Peyer's patch (tissue), 4 donors: ENCODE results near the gene PATE1.

Experiments used
- POLR2A ChIP-seq, 2 donors: fragments of 450-650 bp; IDR thresholded peaks; one replicate each; pipeline ENCODE4 v1.5.1; 2017; ENCODE audit warnings: antibody characterized with exemption in 2 of 2, mild to moderate bottlenecking in 2 of 2, moderate library complexity in 2 of 2
- TF ChIP-seq, protein P1 (sequence below), 6 experiments: fragments of 450-650 bp in 4 of 6; fragments of 200-600 bp in 2 of 6; sonication (generic) in 1 of 6; IDR thresholded peaks; one replicate each; pipeline ENCODE4 v1.5.1; 2017 to 2019; ENCODE audit warnings: antibody characterized with exemption in 6 of 6, mild to moderate bottlenecking in 3 of 6, moderate library complexity in 1 of 6

DNA sequence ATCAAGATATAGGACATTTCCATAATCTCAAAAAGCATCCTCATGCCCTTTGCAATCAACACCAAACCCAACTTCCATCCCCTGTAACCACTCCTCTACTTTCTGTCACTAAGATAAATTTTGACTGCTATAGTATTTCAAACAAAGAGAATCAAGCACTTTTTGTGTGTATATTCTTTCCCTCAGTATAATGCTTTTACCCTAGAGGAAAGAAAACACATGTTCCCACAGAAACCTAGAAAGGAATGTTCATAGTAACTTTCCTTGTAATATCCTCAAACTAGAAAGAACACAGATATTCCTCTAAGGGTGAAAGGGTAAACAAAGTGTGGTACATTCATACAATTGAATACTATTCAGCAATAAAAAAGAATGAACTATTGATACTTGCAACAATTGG lies 5.5 kb upstream of the PATE1 start:
- TF ChIP-seq, protein P1, sequence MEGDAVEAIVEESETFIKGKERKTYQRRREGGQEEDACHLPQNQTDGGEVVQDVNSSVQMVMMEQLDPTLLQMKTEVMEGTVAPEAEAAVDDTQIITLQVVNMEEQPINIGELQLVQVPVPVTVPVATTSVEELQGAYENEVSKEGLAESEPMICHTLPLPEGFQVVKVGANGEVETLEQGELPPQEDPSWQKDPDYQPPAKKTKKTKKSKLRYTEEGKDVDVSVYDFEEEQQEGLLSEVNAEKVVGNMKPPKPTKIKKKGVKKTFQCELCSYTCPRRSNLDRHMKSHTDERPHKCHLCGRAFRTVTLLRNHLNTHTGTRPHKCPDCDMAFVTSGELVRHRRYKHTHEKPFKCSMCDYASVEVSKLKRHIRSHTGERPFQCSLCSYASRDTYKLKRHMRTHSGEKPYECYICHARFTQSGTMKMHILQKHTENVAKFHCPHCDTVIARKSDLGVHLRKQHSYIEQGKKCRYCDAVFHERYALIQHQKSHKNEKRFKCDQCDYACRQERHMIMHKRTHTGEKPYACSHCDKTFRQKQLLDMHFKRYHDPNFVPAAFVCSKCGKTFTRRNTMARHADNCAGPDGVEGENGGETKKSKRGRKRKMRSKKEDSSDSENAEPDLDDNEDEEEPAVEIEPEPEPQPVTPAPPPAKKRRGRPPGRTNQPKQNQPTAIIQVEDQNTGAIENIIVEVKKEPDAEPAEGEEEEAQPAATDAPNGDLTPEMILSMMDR (IDR thresholded peaks at IDR 0.05) = no peak
- TF ChIP-seq POLR2A (IDR thresholded peaks at IDR 0.05) = no peak
